DND-41 (cell line): Measurements from ENCODE around the gene RAB35.

Source experiments
- CTCF ChIP-seq: IDR thresholded peaks from 2 replicates; pipeline ENCODE4 v1.5.1; 2012; ENCODE audit warnings: borderline replicate concordance, low read length, moderate library complexity, mild to moderate bottlenecking; ENCODE audit not compliant: poor library complexity, severe bottlenecking; ENCODE audit errors: extremely low read depth
- EZH2 ChIP-seq: IDR thresholded peaks from 3 replicates; pipeline ENCODE4 v1.6.1; 2012; ENCODE audit warnings: borderline replicate concordance, low read depth, mild to moderate bottlenecking, moderate library complexity, low read length, inconsistent platforms; ENCODE audit not compliant: severe bottlenecking

DNA sequence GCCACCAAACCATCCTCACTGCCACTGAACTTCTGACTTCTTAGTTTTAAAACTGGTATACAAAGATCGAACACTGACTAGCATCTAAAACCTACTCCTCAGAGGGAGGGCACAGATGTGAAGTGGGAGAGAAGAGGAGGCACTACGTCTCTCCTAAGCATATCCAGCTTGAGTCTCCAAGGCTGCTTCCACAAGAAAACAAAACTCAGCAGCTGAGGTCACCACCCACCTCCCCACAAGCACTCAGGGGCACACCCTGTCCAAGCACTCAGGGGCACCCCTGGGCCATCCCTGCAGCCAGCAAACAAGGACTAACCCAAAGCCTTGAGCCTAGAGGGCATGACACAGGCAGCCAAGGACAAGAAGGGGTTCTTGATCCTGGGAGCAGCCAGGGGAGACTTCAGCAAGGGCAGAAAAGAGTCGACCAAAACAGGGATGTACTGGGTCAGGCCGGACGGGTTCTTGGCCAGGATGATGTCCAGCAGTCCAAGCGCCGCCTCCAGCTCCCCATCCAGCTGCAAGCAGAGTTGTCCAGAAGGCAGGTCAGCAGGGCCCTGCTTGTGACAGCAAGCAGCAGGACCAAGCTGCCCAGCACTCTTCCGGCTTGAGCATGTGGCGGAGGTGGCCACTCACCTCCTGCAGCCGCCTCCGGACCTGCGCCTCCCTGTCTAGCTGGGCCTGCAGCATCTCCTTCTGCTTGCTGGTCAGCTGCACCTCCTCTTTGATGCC lies 43.1 kb upstream of the RAB35 start:
- TF ChIP-seq CTCF, result no peak
- no peak for TF ChIP-seq EZH2
